GM19240 (cell line): ENCODE data around the gene ALK.

Experiments
- DNase-seq: peaks from one replicate; pipeline ENCODE4 v3.0.0; 2011; ENCODE audit warnings: low spot score; ENCODE audit not compliant: insufficient read length

Gene ALK

GRCh38 chr2:29226808-29227207, 694.6 kb downstream of the ALK start:
- no peak for DNase-seq

- DNase-seq, result no peak
Observed at GRCh38 chr2:29226375-29226774, 695.0 kb downstream of the ALK start.

- DNase-seq, result no peak
Observed at GRCh38 chr2:29225814-29226213, 695.6 kb downstream of the ALK start.

- DNase-seq, result no peak
Observed at GRCh38 chr2:29224693-29225551, 696.5 kb downstream of the ALK start.

- DNase-seq, result no peak
Observed at GRCh38 chr2:29223851-29224692, 697.3 kb downstream of the ALK start.

GRCh38 chr2:29223257-29223656, 698.1 kb downstream of the ALK start:
- no peak for DNase-seq

GRCh38 chr2:29222381-29223179, 698.8 kb downstream of the ALK start:
- DNase-seq, result no peak

GRCh38 chr2:29220506-29221270, 700.7 kb downstream of the ALK start:
- DNase-seq, result no peak

- DNase-seq, result no peak
Observed at GRCh38 chr2:29219374-29219773, 702.0 kb downstream of the ALK start.

- DNase-seq, result no peak
Observed at GRCh38 chr2:29218550-29219125, 702.7 kb downstream of the ALK start.

- DNase-seq, result no peak
Observed at GRCh38 chr2:29218071-29218470, 703.3 kb downstream of the ALK start.

GRCh38 chr2:29216609-29216909, 704.8 kb downstream of the ALK start:
- DNase-seq, result no peak

GRCh38 chr2:29215739-29216608, 705.4 kb downstream of the ALK start:
- no peak for DNase-seq

GRCh38 chr2:29215073-29215472, 706.3 kb downstream of the ALK start:
- DNase-seq, result no peak

GRCh38 chr2:29213888-29214291, 707.5 kb downstream of the ALK start:
- DNase-seq, result no peak

GRCh38 chr2:29212009-29212408, 709.4 kb downstream of the ALK start:
- no peak for DNase-seq

GRCh38 chr2:29209551-29209950, 711.8 kb downstream of the ALK start:
- no peak for DNase-seq

GRCh38 chr2:29207352-29208148, 713.8 kb downstream of the ALK start:
- DNase-seq, result no peak

- no peak for DNase-seq
Observed at GRCh38 chr2:29206941-29207340, 714.4 kb downstream of the ALK start.
